ENCODE measurements around the gene GET3. TPM values are rescaled to one million over a fixed set of nuclear protein-coding genes. Genes with fewer than 3 reads are reported as not detected.

Gene GET3
- polyA plus RNA-seq, 2 of the 4 experiments (the other 2 are of a cell fraction) = 87.0 to 91.7 TPM

- TF ChIP-seq BCL3 (IDR thresholded peaks at IDR 0.05) = no peak
- no peak for TF ChIP-seq MAZ (IDR thresholded peaks at IDR 0.05; ENCODE audit: borderline replicate concordance, low read depth, low read length)
- TF ChIP-seq JUN (IDR thresholded peaks at IDR 0.05) = no peak
- TF ChIP-seq FOXS1 (CRISPR knock-in tag; IDR thresholded peaks at IDR 0.05) = no peak
- TF ChIP-seq HOXB5 (CRISPR knock-in tag; IDR thresholded peaks at IDR 0.05) = no peak
- TF ChIP-seq ZSCAN20 (CRISPR knock-in tag; IDR thresholded peaks at IDR 0.05) = no peak
- TF ChIP-seq FOSL2 (IDR thresholded peaks at IDR 0.05) = no peak
- TF ChIP-seq FOSL2 (CRISPR knock-in tag; IDR thresholded peaks at IDR 0.05) = no peak
- TF ChIP-seq TFCP2L1 (CRISPR knock-in tag; IDR thresholded peaks at IDR 0.05) = no peak
- no peak for TF ChIP-seq SREBF2 (IDR thresholded peaks at IDR 0.05)
- no peak for TF ChIP-seq RAD21 (conservative IDR thresholded peaks at IDR 0.05 in 1 of 2, IDR thresholded peaks at IDR 0.05 in 1 of 2)
These were observed 8.0 kb downstream of the GET3 start (continued) for GRCh38 chr19:12745166-12745897.

GRCh38 chr19:12748489-12748888, 11.2 kb downstream of the GET3 start:
- ATAC-seq = no peak
- POLR2A ChIA-PET = interaction anchor here (1.8 kb wide), 1 partner anchor 9 kb away, joined by 4 read pairs; no protein-coding TSS in a partner anchor
- no peak for FAIRE-seq

GRCh38 chr19:12749938-12750521, 12.7 kb downstream of the GET3 start:
- ChIA-PET CTCF (interaction anchor here (0.5 to 38.2 kb wide), 4 partner anchors 19 to 166 kb away, joined by 3 to 725 read pairs (median 6); partner anchors contain the start of gene HOOK2), POLR2A (no interaction called here)
- DNase-seq (ENCODE audit: low read depth in 1 of 2, low spot score in 1 of 2) = no peak
- Histone ChIP-seq H3K4me2 (no peak overlapping the region; the same call in 2 of the 3 replicates), H3K9me3 (no peaks in the 10 kb centered on the region), H3K4me1 (peaks cover 5% of the 10 kb centered on the region; the same call in 1 of the 3 replicates), H3K4me3 (no peak overlapping the region), H3K27ac (peak overlapping the region in 1 of 2 experiments; percentile 47; a peak in 1 of 6 replicates)
- ATAC-seq = peak; percentile 30; a peak in 2 of 6 replicates
- WGBS (ENCODE audit: missing lambda C conversion rate) = 64% methylated on average over 11 of the region's 24 CpGs
- TF ChIP-seq ELK1 (IDR thresholded peaks at IDR 0.05; ENCODE audit: low read depth, low read length) (no peak), BCL3 (IDR thresholded peaks at IDR 0.05) (no peak), EHMT2 (IDR thresholded peaks at IDR 0.05; ENCODE audit: low read depth) (no peak), HES2 (IDR thresholded peaks at IDR 0.05) (no peak), EHF (CRISPR knock-in tag; IDR thresholded peaks at IDR 0.05) (no peak), HOXB5 (CRISPR knock-in tag; IDR thresholded peaks at IDR 0.05) (no peak)
- FAIRE-seq = no peak

More at GRCh38 chr19:12748489-12748888, 11.2 kb downstream of the GET3 start:
- H3K9me3 ChIP-seq = no peaks in the 10 kb centered on the region
- H3K4me2 ChIP-seq = no peak overlapping the region
- no peak overlapping the region for H3K27ac ChIP-seq
- CTCF ChIA-PET = interaction anchor here (1.9 to 38.2 kb wide), 2 partner anchors 21 to 48 kb away, joined by 10 to 725 read pairs; partner anchors contain the start of gene HOOK2
- no peak for TF ChIP-seq E2F6 (IDR thresholded peaks at IDR 0.05; ENCODE audit: borderline replicate concordance, low read depth)
- no peak for TF ChIP-seq TFCP2L1 (CRISPR knock-in tag; IDR thresholded peaks at IDR 0.05)
- no peak for TF ChIP-seq MYC (IDR thresholded peaks at IDR 0.05; ENCODE audit: borderline replicate concordance, low read length)
- 100% methylated on average over 1 of the region's 6 CpGs for WGBS (ENCODE audit: missing lambda C conversion rate)
- peaks cover 5% of the 10 kb centered on the region; the same call in 1 of the 3 replicates for H3K4me1 ChIP-seq
- DNase-seq (ENCODE audit: low read depth in 1 of 2, low spot score in 1 of 2) = no peak
- H3K4me3 ChIP-seq = no peak overlapping the region

Data from A549 (cell line).